ENCODE results near the gene CXADR. TPM values are rescaled to one million over a fixed set of nuclear protein-coding genes. Genes with fewer than 3 reads are reported as not detected.

The CXADR gene
- total and polyA plus RNA-seq, 5 donors from 2014 or later = 0.07 to 1.1 (median 0.25) TPM

GRCh38 chr21:17536381-17536780, 23.5 kb downstream of the CXADR start:
- H3K4me3 ChIP-seq (ENCODE audit: low read depth, low read length) = no peak overlapping the region
- H3K4me1 ChIP-seq (ENCODE audit: control insufficient read depth, insufficient read depth, low read length, poor library complexity, severe bottlenecking) = no peaks in the 10 kb centered on the region
- Mint-ChIP-seq H3K27ac (no peak overlapping the region), H3K9me3 (peaks cover 0 to 2% (median 0%) of the 10 kb centered on the region in 7 donors), H3K36me3 (no peaks in the 10 kb centered on the region), H3K4me3 (no peak overlapping the region), H3K27me3 (peaks cover 6% of the 10 kb centered on the region), H3K4me1 (no peaks in the 10 kb centered on the region)
- H3K36me3 ChIP-seq (ENCODE audit: control insufficient read depth, insufficient read depth, low read length) = no peaks in the 10 kb centered on the region
- no peak overlapping the region for H3K27ac ChIP-seq (ENCODE audit: insufficient read depth, low read length, poor library complexity, severe bottlenecking)
- no peaks in the 10 kb centered on the region for H3K9me3 ChIP-seq (ENCODE audit: control insufficient read depth in 2 of 2, low read length in 2 of 2)
- ATAC-seq (ENCODE audit: low read depth in 2 of 2) = no peak
- H3K27me3 ChIP-seq (ENCODE audit: control insufficient read depth, insufficient read depth, low read length) = peaks cover 4% of the 10 kb centered on the region
- no peak for DNase-seq

- peaks cover 4% of the 10 kb centered on the region for H3K27me3 ChIP-seq (ENCODE audit: control insufficient read depth, insufficient read depth, low read length)
- H3K4me3 ChIP-seq (ENCODE audit: low read depth, low read length) = no peak overlapping the region
- no peaks in the 10 kb centered on the region for H3K4me1 ChIP-seq (ENCODE audit: control insufficient read depth, insufficient read depth, low read length, poor library complexity, severe bottlenecking)
- DNase-seq (no peak), ATAC-seq (ENCODE audit: low read depth in 2 of 2) (no peak)
- Mint-ChIP-seq H3K36me3 (no peaks in the 10 kb centered on the region), H3K27me3 (peaks cover 6% of the 10 kb centered on the region), H3K4me1 (peaks cover 0 to 2% (median 0%) of the 10 kb centered on the region in 4 donors), H3K9me3 (peaks cover 0 to 2% (median 0%) of the 10 kb centered on the region in 7 donors), H3K4me3 (no peak overlapping the region), H3K27ac (no peak overlapping the region)
- no peak overlapping the region for H3K27ac ChIP-seq (ENCODE audit: insufficient read depth, low read length, poor library complexity, severe bottlenecking)
- no peaks in the 10 kb centered on the region for H3K9me3 ChIP-seq (ENCODE audit: control insufficient read depth in 2 of 2, low read length in 2 of 2)
- H3K36me3 ChIP-seq (ENCODE audit: control insufficient read depth, insufficient read depth, low read length) = no peaks in the 10 kb centered on the region
Observed at GRCh38 chr21:17537299-17537698, 24.5 kb downstream of the CXADR start.

DNA sequence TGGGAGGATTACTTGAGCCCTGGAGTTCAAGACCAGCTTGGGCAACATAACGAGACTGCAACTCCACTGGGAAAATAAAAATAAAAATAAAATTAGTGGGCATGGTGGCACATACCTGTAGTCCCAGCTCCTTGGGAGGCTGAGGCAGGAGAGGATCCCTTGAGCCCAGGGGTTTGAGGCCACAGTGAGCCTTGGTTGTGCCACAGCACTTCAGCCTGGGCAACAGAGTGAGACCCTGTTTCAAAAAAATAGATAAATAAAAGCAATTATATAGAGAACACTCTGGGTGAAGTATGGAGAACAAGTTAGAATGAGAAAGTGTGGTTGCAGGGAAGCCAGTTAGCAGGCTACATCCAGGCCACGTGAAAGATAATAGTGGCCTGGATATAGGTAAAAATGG, 25.7 kb downstream of the CXADR start:
- no peak overlapping the region for H3K27ac ChIP-seq (ENCODE audit: insufficient read depth, low read length, poor library complexity, severe bottlenecking)
- H3K9me3 ChIP-seq (ENCODE audit: control insufficient read depth in 2 of 2, low read length in 2 of 2) = no peaks in the 10 kb centered on the region
- H3K4me3 Mint-ChIP-seq = no peak overlapping the region
- H3K4me1 ChIP-seq (ENCODE audit: control insufficient read depth, insufficient read depth, low read length, poor library complexity, severe bottlenecking) = no peaks in the 10 kb centered on the region
- H3K27me3 Mint-ChIP-seq = peaks cover 6% of the 10 kb centered on the region
- H3K4me3 ChIP-seq (ENCODE audit: low read depth, low read length) = no peak overlapping the region
- no peak for DNase-seq
- no peak overlapping the region for H3K27ac Mint-ChIP-seq
- peaks cover 0 to 2% (median 0%) of the 10 kb centered on the region in 7 donors for H3K9me3 Mint-ChIP-seq
- peaks cover 4% of the 10 kb centered on the region for H3K27me3 ChIP-seq (ENCODE audit: control insufficient read depth, insufficient read depth, low read length)
- H3K36me3 ChIP-seq (ENCODE audit: control insufficient read depth, insufficient read depth, low read length) = no peaks in the 10 kb centered on the region
- H3K36me3 Mint-ChIP-seq = no peaks in the 10 kb centered on the region
- no peak for ATAC-seq (ENCODE audit: low read depth in 2 of 2)
- H3K4me1 Mint-ChIP-seq = peaks cover 0 to 2% (median 0%) of the 10 kb centered on the region in 4 donors

DNA sequence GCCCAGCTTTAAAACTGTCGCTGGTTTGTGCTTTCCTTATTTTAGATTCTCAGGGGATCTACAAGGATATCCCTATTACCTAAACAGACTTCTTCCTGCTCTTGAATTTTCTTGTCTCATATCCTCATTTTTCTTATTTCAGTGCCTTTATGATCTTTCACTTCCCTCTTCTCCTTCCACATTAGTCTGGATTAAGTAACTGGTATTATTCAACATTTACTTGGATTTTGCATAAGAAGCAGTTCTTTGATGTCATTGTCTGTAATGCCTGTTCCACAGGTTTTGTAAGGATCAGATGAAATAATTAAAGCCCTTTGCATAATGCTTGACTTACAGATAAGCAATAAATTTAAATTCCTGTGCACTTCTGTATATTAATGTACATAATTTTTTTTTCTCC, 26.5 kb downstream of the CXADR start:
- H3K9me3 Mint-ChIP-seq = peaks cover 0 to 2% (median 0%) of the 10 kb centered on the region in 7 donors
- H3K27ac ChIP-seq (ENCODE audit: insufficient read depth, low read length, poor library complexity, severe bottlenecking) = no peak overlapping the region

DNA sequence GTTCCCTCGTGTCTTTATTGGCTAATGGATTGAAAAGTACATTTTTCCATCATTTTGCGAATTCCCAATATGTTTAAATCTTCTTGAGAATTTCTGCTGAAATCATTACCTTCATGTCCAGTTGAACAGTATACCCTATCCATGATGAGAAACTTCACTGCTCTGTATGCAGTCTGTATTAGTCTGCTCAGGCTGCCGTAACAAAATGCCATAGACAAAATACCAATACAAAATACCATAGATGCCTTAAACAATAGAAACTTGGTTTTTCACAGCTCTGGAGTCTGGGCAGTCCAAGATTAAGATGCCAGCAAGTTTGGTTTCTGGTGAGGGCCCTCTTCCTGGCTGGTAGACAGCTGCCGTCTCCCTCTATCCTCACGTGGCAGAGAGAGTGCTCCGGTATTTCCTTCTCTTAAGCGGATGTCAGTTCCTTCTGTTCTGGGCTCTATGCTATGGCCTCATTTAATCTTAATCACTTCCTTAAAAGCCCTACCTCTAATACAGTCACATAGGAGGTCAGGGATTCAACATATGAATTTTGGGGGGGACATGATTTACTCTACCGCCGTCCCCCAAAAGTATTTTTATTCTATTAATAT, 27.0 kb downstream of the CXADR start:
- DNase-seq = no peak
- no peak for ATAC-seq (ENCODE audit: low read depth in 2 of 2)
- H3K4me3 ChIP-seq (ENCODE audit: low read depth, low read length) = no peak overlapping the region
- no peaks in the 10 kb centered on the region for H3K9me3 ChIP-seq (ENCODE audit: control insufficient read depth in 2 of 2, low read length in 2 of 2)
- peaks cover 4% of the 10 kb centered on the region for H3K27me3 ChIP-seq (ENCODE audit: control insufficient read depth, insufficient read depth, low read length)
- Mint-ChIP-seq H3K27ac (no peak overlapping the region), H3K4me1 (peaks cover 0 to 2% (median 0%) of the 10 kb centered on the region in 4 donors), H3K9me3 (peaks cover 0 to 2% (median 0%) of the 10 kb centered on the region in 7 donors), H3K27me3 (peaks cover 6% of the 10 kb centered on the region), H3K36me3 (no peaks in the 10 kb centered on the region), H3K4me3 (no peak overlapping the region)
- no peaks in the 10 kb centered on the region for H3K4me1 ChIP-seq (ENCODE audit: control insufficient read depth, insufficient read depth, low read length, poor library complexity, severe bottlenecking)
- H3K27ac ChIP-seq (ENCODE audit: insufficient read depth, low read length, poor library complexity, severe bottlenecking) = no peak overlapping the region
- no peaks in the 10 kb centered on the region for H3K36me3 ChIP-seq (ENCODE audit: control insufficient read depth, insufficient read depth, low read length)

More for the DNA sequence above, 26.5 kb downstream of the CXADR start:
- no peaks in the 10 kb centered on the region for H3K9me3 ChIP-seq (ENCODE audit: control insufficient read depth in 2 of 2, low read length in 2 of 2)
- H3K4me3 ChIP-seq (ENCODE audit: low read depth, low read length) = no peak overlapping the region
- no peak overlapping the region for H3K27ac Mint-ChIP-seq
- no peaks in the 10 kb centered on the region for H3K36me3 ChIP-seq (ENCODE audit: control insufficient read depth, insufficient read depth, low read length)
- H3K36me3 Mint-ChIP-seq = no peaks in the 10 kb centered on the region
- no peak overlapping the region for H3K4me3 Mint-ChIP-seq
- peaks cover 0 to 2% (median 0%) of the 10 kb centered on the region in 4 donors for H3K4me1 Mint-ChIP-seq
- no peaks in the 10 kb centered on the region for H3K4me1 ChIP-seq (ENCODE audit: control insufficient read depth, insufficient read depth, low read length, poor library complexity, severe bottlenecking)
- H3K27me3 Mint-ChIP-seq = peaks cover 6% of the 10 kb centered on the region
- peaks cover 4% of the 10 kb centered on the region for H3K27me3 ChIP-seq (ENCODE audit: control insufficient read depth, insufficient read depth, low read length)
- no peak for ATAC-seq (ENCODE audit: low read depth in 2 of 2)
- DNase-seq = no peak

- no peak overlapping the region for H3K27ac ChIP-seq (ENCODE audit: insufficient read depth, low read length, poor library complexity, severe bottlenecking)
- peaks cover 0 to 2% (median 0%) of the 10 kb centered on the region in 7 donors for H3K9me3 Mint-ChIP-seq
- H3K36me3 ChIP-seq (ENCODE audit: control insufficient read depth, insufficient read depth, low read length) = no peaks in the 10 kb centered on the region
- no peak overlapping the region for H3K4me3 ChIP-seq (ENCODE audit: low read depth, low read length)
- no peaks in the 10 kb centered on the region for H3K36me3 Mint-ChIP-seq
- no peak for DNase-seq
- peaks cover 4% of the 10 kb centered on the region for H3K27me3 ChIP-seq (ENCODE audit: control insufficient read depth, insufficient read depth, low read length)
- no peak for ATAC-seq (ENCODE audit: low read depth in 2 of 2)
- no peak overlapping the region for H3K4me3 Mint-ChIP-seq
- H3K4me1 ChIP-seq (ENCODE audit: control insufficient read depth, insufficient read depth, low read length, poor library complexity, severe bottlenecking) = no peaks in the 10 kb centered on the region
- H3K27ac Mint-ChIP-seq = no peak overlapping the region
- peaks cover 0 to 2% (median 0%) of the 10 kb centered on the region in 4 donors for H3K4me1 Mint-ChIP-seq
- H3K9me3 ChIP-seq (ENCODE audit: control insufficient read depth in 2 of 2, low read length in 2 of 2) = no peaks in the 10 kb centered on the region
- H3K27me3 Mint-ChIP-seq = peaks cover 6% of the 10 kb centered on the region
Observed at GRCh38 chr21:17540530-17540929, 27.7 kb downstream of the CXADR start.

DNA sequence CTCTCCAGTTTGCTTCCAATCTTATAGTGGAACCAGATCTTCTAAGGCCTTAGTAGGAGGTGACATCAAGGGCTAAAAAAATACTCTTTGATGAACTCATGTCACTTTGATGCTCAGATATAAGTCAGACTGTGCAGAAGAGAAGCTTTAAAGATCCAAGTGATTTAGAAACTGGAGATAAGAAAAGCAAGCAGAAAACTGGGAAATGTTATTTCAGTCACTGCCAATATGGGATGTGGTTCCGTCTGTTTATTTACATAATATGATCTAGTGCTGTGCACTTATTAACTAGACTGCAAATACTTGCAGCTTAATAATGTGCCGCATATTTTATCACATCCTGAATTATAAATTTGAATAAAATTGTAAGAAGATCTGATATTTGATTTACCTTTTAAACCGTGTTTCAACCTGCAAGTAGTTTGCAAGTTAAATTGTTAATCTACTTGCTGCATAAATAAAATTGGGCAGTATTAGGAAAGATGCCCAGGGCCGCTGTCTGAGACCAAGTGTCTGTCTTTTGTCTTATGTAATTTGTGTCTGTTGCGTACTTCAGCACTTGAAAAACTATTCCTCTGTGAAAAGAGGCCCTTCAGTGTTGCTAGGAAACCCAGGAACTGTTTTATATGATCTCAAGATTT, 29.6 kb downstream of the CXADR start:
- Mint-ChIP-seq H3K36me3 (no peaks in the 10 kb centered on the region), H3K4me3 (no peak overlapping the region), H3K27me3 (peaks cover 6% of the 10 kb centered on the region), H3K9me3 (peaks cover 0 to 2% (median 0%) of the 10 kb centered on the region in 7 donors), H3K27ac (no peak overlapping the region), H3K4me1 (peaks cover 0 to 2% (median 0%) of the 10 kb centered on the region in 4 donors)
- no peaks in the 10 kb centered on the region for H3K27me3 ChIP-seq (ENCODE audit: control insufficient read depth, insufficient read depth, low read length)
- no peaks in the 10 kb centered on the region for H3K36me3 ChIP-seq (ENCODE audit: control insufficient read depth, insufficient read depth, low read length)
- DNase-seq (no peak), ATAC-seq (ENCODE audit: low read depth in 2 of 2) (no peak)
- H3K9me3 ChIP-seq (ENCODE audit: control insufficient read depth in 2 of 2, low read length in 2 of 2) = no peaks in the 10 kb centered on the region
- H3K27ac ChIP-seq (ENCODE audit: insufficient read depth, low read length, poor library complexity, severe bottlenecking) = no peak overlapping the region
- H3K4me3 ChIP-seq (ENCODE audit: low read depth, low read length) = no peak overlapping the region
- no peaks in the 10 kb centered on the region for H3K4me1 ChIP-seq (ENCODE audit: control insufficient read depth, insufficient read depth, low read length, poor library complexity, severe bottlenecking)

DNA sequence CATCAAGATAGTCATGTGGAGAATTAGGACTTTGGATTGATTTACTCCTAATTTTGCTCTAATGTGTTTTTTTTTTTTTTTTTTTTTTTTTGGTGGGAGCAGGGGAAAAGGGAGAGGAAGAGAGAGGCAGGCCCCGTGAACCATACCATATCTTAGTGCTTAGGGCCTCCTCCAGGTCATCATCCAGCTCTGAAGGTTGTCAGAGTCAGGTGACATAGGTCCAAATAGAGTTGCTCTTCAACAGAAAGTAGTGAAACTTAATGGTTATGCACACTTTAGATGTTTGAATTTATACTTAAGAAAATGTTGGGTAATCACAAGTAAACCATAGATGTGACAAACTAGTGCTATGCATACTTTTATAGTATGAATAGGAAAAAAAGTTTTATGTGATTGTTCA, 32.2 kb downstream of the CXADR start:
- H3K9me3 ChIP-seq (ENCODE audit: control insufficient read depth in 2 of 2, low read length in 2 of 2) = no peaks in the 10 kb centered on the region
- H3K4me1 ChIP-seq (ENCODE audit: control insufficient read depth, insufficient read depth, low read length, poor library complexity, severe bottlenecking) = no peaks in the 10 kb centered on the region
- H3K27me3 ChIP-seq (ENCODE audit: control insufficient read depth, insufficient read depth, low read length) = no peaks in the 10 kb centered on the region
- no peak overlapping the region for H3K27ac Mint-ChIP-seq
- ATAC-seq (ENCODE audit: low read depth in 2 of 2) (no peak), DNase-seq (no peak)
- H3K27me3 Mint-ChIP-seq = peaks cover 6% of the 10 kb centered on the region
- H3K27ac ChIP-seq (ENCODE audit: insufficient read depth, low read length, poor library complexity, severe bottlenecking) = no peak overlapping the region
- H3K4me1 Mint-ChIP-seq = peaks cover 0 to 2% (median 0%) of the 10 kb centered on the region in 4 donors
- H3K36me3 ChIP-seq (ENCODE audit: control insufficient read depth, insufficient read depth, low read length) = no peaks in the 10 kb centered on the region
- H3K36me3 Mint-ChIP-seq = peaks cover 5% of the 10 kb centered on the region
- H3K4me3 Mint-ChIP-seq = no peak overlapping the region
- no peak overlapping the region for H3K4me3 ChIP-seq (ENCODE audit: low read depth, low read length)
- H3K9me3 Mint-ChIP-seq = peaks cover 0 to 2% (median 0%) of the 10 kb centered on the region in 7 donors

Measured in CD4-positive, CD25-positive, alpha-beta regulatory T cell (primary cell).